Karpas-422 (cell line): ENCODE results near the gene ACOX3. TPM values are rescaled to one million over a fixed set of nuclear protein-coding genes. Genes with fewer than 3 reads are reported as not detected.
A peak's percentile ranks its signal among the peaks of the same experiment; 100 is the strongest.

ENCODE experiments used
- DNase-seq: peaks from one replicate; pipeline ENCODE4 v3.0.0-alpha.2; 2015
- H2AFZ ChIP-seq: fragments of 200-600 bp; sonication (generic); 2 replicates; pipeline ENCODE4 v1.6.1; 2014; ENCODE audit warnings: antibody characterized with exemption, low read length, mixed read lengths
- H3K27ac ChIP-seq: fragments of 200-600 bp; sonication (generic); 2 replicates; pipeline ENCODE4 v1.5.1; 2014; ENCODE audit warnings: mild to moderate bottlenecking, low read length, moderate library complexity
- H3K27me3 ChIP-seq: fragments of 200-600 bp; sonication (generic); 2 replicates; pipeline ENCODE4 v1.6.1; 2014; ENCODE audit warnings: low read length, mixed read lengths
- H3K36me3 ChIP-seq: fragments of 200-600 bp; sonication (generic); 2 replicates; pipeline ENCODE4 v1.6.1; 2014; ENCODE audit warnings: low read length, mixed read lengths; ENCODE audit not compliant: insufficient read depth
- H3K4me1 ChIP-seq: fragments of 200-600 bp; sonication (generic); 2 replicates; pipeline ENCODE4 v1.6.1; 2014; ENCODE audit warnings: mild to moderate bottlenecking, low read length, mixed read lengths
- H3K4me2 ChIP-seq: fragments of 200-600 bp; sonication (generic); 2 replicates; pipeline ENCODE4 v1.6.1; 2014; ENCODE audit warnings: low read length, low read depth, mild to moderate bottlenecking; ENCODE audit not compliant: poor library complexity, severe bottlenecking
- H3K4me3 ChIP-seq: fragments of 200-600 bp; sonication (generic); 2 replicates; pipeline ENCODE4 v1.5.1; 2014; ENCODE audit warnings: mild to moderate bottlenecking, antibody characterized with exemption, low read length, mixed read lengths
- H3K79me2 ChIP-seq: fragments of 200-600 bp; sonication (generic); 2 replicates; pipeline ENCODE4 v1.6.1; 2014; ENCODE audit warnings: mild to moderate bottlenecking, low read length, mixed read lengths
- H3K9ac ChIP-seq: fragments of 200-600 bp; sonication (generic); 2 replicates; pipeline ENCODE4 v1.6.0; 2014; ENCODE audit warnings: low read length
- H3K9me2 ChIP-seq: fragments of 200-600 bp; sonication (generic), shearing (Covaris generic); replicated peaks from 2 replicates; pipeline ENCODE4 v1.6.0; 2014; ENCODE audit warnings: mild to moderate bottlenecking, low read length, moderate library complexity; ENCODE audit not compliant: insufficient read depth
- H3K9me3 ChIP-seq: fragments of 300-700, 200-600 bp; sonication (generic); 2 replicates; pipeline ENCODE4 v1.6.1; 2014; ENCODE audit warnings: low read length, mixed read lengths
- H4K20me1 ChIP-seq: fragments of 200-600 bp; sonication (generic); 2 replicates; pipeline ENCODE4 v1.6.1; 2014; ENCODE audit warnings: mild to moderate bottlenecking, antibody characterized with exemption, low read length, low read depth; ENCODE audit not compliant: insufficient read depth
- total RNA-seq: library from RNA; depleted of rRNA; stranded (reverse); fragments of >200 nt; shearing (Covaris generic); gene quantifications from 2 replicates; pipeline ENCODE4 v1.2.3, GENCODE V29; 2014; ENCODE audit warnings: low replicate concordance

Gene ACOX3
- total RNA-seq, 1 experiment from 2014 or later, result 17.6 TPM

DNA sequence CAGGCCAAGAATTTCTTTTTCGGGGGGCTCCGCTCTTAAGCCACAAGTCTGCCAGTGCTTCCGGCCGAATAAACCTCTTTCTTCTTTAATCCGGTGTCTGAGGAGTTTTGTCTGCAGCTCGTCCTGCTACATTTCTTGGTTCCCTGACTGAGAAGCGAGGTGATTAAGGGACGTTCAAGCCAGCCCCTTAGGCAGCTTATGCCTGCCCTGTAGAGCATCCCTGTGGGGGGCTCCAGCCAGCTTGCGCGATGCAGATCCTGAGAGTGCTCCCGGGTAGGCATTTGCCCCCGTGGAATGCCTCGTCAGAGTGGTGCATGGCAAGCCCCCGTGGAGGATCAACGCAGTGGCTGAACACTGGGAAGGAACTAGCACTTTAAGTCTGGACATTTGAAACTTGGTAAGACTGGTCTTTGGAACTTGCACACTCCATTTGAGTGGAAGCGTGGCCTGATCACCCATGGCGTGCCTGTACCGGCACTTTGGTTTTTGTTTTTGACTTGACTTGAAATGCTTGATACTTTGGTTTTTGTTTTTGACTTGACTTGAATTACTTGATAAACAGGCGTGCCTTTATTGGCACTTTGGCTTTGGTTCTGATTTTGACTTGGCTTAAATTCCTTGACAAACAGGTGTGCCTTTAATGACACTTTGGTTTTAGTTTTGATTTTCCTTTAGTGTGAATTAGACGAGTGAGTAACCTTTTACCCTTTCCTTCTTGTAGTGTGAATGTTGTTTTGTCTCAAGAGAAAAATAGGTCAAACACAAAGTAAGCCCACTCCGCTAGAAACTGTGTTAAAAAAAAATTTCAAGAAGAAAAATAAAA, 6.1 kb downstream of the ACOX3 start:
- Histone ChIP-seq H3K9me3 (no peaks in the 10 kb centered on the region), H4K20me1 (peaks cover 5% of the 10 kb centered on the region; the same call in 1 of the 2 replicates), H3K9ac (no peak overlapping the region), H3K79me2 (peaks cover 51% of the 10 kb centered on the region), H3K27ac (no peak overlapping the region), H2AFZ (no peak overlapping the region), H3K4me3 (no peak overlapping the region), H3K36me3 (no peaks in the 10 kb centered on the region), H3K27me3 (no peaks in the 10 kb centered on the region), H3K4me2 (peak overlapping the region; percentile 83), H3K4me1 (peaks cover 25% of the 10 kb centered on the region), H3K9me2 (no peaks in the 10 kb centered on the region)
- no peak for DNase-seq

DNA sequence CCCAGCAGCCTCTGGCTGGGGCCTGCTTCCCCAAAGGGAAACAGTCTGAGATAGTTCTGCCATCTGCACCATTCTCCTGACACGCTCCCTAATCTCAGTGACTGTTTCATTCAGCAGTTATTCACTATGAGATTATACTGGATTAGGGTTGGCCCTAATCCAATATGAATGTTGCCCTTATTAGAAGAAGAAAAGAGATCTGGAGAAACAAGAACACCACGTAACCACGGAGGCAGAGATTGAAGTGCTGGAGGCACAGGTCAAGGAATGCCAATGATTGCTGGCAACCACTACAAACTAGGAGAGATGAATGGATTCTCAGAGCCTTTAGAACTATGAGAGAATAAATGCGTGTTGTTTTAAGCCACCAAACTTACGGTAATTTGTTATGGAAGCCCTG, 7.4 kb downstream of the ACOX3 start:
- no peak for DNase-seq
- Histone ChIP-seq H3K79me2 (peaks cover 38% of the 10 kb centered on the region), H2AFZ (no peak overlapping the region), H3K9me3 (no peaks in the 10 kb centered on the region), H3K27me3 (no peaks in the 10 kb centered on the region), H3K9me2 (no peaks in the 10 kb centered on the region), H4K20me1 (peaks cover 10% of the 10 kb centered on the region; the same call in 1 of the 2 replicates), H3K36me3 (no peaks in the 10 kb centered on the region), H3K4me2 (no peak overlapping the region), H3K4me3 (no peak overlapping the region), H3K27ac (no peak overlapping the region), H3K9ac (no peak overlapping the region), H3K4me1 (peaks cover 27% of the 10 kb centered on the region)

DNA sequence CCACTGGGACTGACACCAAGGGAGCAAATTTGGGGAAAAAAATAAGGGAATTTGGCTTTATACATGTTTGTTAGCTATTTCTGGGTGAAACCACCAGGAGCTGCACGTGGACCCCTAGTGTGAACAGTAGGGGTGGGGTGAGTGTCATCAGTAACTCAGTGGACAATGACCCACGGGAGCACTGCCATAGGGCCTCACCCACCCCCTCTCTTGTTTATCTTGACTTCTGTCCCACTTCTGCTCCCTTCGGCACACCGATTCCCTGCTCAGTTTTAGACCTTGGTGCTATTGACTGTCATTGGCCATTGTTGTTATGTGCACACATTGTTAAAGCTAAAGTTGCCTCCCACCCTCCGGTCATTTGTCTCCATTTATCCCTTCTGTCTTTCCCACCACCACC, 9.0 kb downstream of the ACOX3 start:
- no peaks in the 10 kb centered on the region for H3K36me3 ChIP-seq
- H3K4me2 ChIP-seq, result no peak overlapping the region
- no peak overlapping the region for H3K9ac ChIP-seq
- no peaks in the 10 kb centered on the region for H3K9me2 ChIP-seq
- no peak for DNase-seq
- no peak overlapping the region for H2AFZ ChIP-seq
- peaks cover 26% of the 10 kb centered on the region for H3K79me2 ChIP-seq
- H3K27ac ChIP-seq, result no peak overlapping the region
- peaks cover 14% of the 10 kb centered on the region; the same call in 1 of the 2 replicates for H4K20me1 ChIP-seq
- no peak overlapping the region for H3K4me3 ChIP-seq
- peaks cover 33% of the 10 kb centered on the region for H3K4me1 ChIP-seq
- no peaks in the 10 kb centered on the region for H3K27me3 ChIP-seq
- H3K9me3 ChIP-seq, result no peaks in the 10 kb centered on the region

DNA sequence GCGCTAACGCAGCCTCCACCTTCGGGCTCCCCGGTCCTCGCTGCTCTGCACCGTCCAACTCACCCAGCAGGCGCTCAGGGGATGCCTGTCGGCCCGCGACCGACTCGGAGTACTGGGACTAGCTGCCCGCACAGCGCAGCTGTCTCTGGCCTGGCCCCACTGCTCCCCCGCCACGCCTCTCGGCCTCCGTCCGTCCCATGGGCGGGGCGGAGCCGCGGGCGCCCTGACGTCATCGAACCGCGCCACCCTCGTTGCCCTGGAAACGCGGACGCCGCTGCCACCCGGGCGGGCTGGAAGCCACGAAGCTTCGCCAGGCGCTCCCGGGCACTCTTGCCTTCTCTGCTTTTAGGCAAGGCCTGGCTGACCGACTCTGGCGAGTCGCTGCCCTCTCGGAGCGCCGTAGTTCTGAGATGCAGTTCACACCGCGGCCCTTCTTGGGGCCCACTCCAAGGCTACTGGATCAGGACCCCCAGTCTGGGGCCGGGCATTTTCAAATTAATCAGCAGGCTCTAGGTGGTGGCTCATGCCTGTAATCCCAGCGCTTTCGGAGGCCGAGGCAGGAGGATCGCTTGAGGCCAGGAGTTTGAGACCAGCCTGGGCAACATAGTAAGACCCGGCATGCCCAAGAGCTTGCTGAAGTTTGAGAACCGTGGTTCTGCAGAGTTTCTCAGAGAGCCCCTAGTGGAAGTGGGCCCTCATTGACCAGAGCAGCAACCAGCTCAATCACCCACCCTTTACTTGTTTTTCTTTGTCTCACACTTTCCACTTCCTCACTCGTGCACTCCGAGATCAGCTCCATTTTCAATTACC, 12.0 kb downstream of the ACOX3 start:
- Histone ChIP-seq H3K4me3 (peak overlapping the region; percentile 78), H2AFZ (0 out of 2 replicates have a peak overlapping the region, but pooled peaks have one; percentile 62), H4K20me1 (peaks cover 14% of the 10 kb centered on the region; the same call in 1 of the 2 replicates), H3K9me2 (no peaks in the 10 kb centered on the region), H3K79me2 (peaks cover 4% of the 10 kb centered on the region; the same call in 1 of the 2 replicates), H3K27me3 (no peaks in the 10 kb centered on the region), H3K4me2 (peak overlapping the region; percentile 99), H3K36me3 (no peaks in the 10 kb centered on the region), H3K9me3 (no peaks in the 10 kb centered on the region), H3K4me1 (peaks cover 15% of the 10 kb centered on the region), H3K27ac (no peak overlapping the region), H3K9ac (peak overlapping the region; percentile 83)
- DNase-seq, result peak; percentile 96

DNA sequence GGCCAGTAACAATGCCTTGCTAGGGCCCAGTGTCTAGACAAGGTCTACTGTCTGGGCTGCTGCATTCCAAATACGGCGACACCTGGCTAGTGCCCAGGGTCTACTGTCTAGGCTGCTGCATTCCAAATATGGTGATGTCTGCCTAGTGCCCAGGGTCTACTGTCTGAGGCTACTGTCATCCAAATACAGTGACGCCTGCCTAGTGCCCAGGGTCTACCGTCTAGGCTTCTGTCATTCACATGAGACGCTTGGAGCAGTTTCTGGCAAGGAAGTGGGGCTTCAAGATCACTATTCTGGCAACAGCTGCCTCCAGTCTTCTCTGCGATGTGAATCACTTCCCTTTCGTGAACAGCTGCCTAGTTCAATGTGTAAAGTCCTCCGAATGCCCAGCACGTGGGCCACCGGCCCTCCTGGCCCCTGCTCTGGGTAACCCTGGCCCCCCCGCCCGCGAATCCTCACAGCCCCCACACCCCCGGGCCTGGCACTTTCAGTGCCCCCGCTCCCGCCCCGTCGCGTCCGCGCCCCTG, 12.7 kb downstream of the ACOX3 start:
- Histone ChIP-seq H3K27me3 (no peaks in the 10 kb centered on the region), H3K4me2 (peak overlapping the region; percentile 99), H3K79me2 (no peaks in the 10 kb centered on the region), H3K9me2 (no peaks in the 10 kb centered on the region), H3K27ac (no peak overlapping the region), H3K4me3 (peak overlapping the region; percentile 78), H3K36me3 (no peaks in the 10 kb centered on the region), H3K9me3 (no peaks in the 10 kb centered on the region), H3K9ac (peak overlapping the region; percentile 83), H4K20me1 (peaks cover 9% of the 10 kb centered on the region; the same call in 1 of the 2 replicates), H2AFZ (0 out of 2 replicates have a peak overlapping the region, but pooled peaks have one; percentile 62), H3K4me1 (peaks cover 15% of the 10 kb centered on the region)
- peak; percentile 72 for DNase-seq

DNA sequence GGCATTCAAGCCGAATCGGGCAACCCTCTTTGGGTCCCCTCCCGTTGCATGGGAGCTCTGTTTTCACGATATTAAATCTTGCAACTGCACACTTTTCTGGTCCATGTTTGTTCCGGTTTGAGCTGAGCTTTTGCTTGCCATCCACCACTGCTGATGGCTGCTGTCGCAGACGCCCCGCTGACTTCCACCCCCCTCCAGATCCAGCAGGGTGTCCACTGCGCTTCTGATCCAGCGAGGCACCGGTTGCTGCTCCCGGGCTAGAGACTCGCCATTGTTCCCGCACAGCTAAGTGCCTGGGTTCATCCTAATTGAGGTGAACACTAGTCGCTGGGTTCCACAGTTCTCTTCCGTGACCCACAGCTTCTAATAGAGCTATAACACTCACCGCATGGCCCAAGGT, 13.3 kb downstream of the ACOX3 start:
- peak overlapping the region; percentile 99 for H3K4me2 ChIP-seq
- H3K36me3 ChIP-seq, result no peaks in the 10 kb centered on the region
- H3K27ac ChIP-seq, result no peak overlapping the region
- no peak overlapping the region for H2AFZ ChIP-seq
- DNase-seq, result no peak
- H3K27me3 ChIP-seq, result no peaks in the 10 kb centered on the region
- peaks cover 15% of the 10 kb centered on the region for H3K4me1 ChIP-seq
- peak overlapping the region; percentile 78; the same call in 1 of the 2 replicates for H3K4me3 ChIP-seq
- peak overlapping the region; percentile 83; the same call in 1 of the 2 replicates for H3K9ac ChIP-seq
- H3K9me2 ChIP-seq, result no peaks in the 10 kb centered on the region
- peaks cover 9% of the 10 kb centered on the region; the same call in 1 of the 2 replicates for H4K20me1 ChIP-seq
- H3K9me3 ChIP-seq, result no peaks in the 10 kb centered on the region
- no peaks in the 10 kb centered on the region for H3K79me2 ChIP-seq

DNA sequence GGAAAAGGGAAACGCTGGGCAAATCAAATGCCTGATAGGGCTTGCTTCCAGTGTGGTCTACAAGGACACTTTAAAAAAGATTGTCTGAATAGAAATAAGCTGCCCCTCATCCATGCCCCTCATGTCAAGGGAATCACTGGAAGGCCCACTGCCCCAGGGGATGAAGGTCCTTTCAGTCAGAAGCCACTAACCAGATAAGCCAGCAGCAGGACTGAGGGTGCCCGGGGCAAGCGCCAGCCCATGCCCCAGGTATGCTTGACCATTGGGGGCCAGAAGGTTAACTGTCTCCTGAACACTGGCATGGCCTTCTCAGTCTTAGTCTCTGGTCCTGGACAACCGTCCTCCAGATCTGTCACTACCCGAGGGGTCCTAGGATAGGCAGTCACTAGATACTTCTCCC, 17.7 kb downstream of the ACOX3 start:
- no peak for DNase-seq
- Histone ChIP-seq H3K27ac (no peak overlapping the region), H3K9me2 (no peaks in the 10 kb centered on the region), H3K9me3 (no peaks in the 10 kb centered on the region), H3K4me2 (no peak overlapping the region), H3K27me3 (no peaks in the 10 kb centered on the region), H4K20me1 (0 out of 2 replicates have a peak, but pooled peaks cover 4% of the 10 kb centered on the region), H2AFZ (no peak overlapping the region), H3K36me3 (no peaks in the 10 kb centered on the region), H3K4me1 (peaks cover 4% of the 10 kb centered on the region), H3K9ac (no peak overlapping the region), H3K79me2 (no peaks in the 10 kb centered on the region), H3K4me3 (no peak overlapping the region)

DNA sequence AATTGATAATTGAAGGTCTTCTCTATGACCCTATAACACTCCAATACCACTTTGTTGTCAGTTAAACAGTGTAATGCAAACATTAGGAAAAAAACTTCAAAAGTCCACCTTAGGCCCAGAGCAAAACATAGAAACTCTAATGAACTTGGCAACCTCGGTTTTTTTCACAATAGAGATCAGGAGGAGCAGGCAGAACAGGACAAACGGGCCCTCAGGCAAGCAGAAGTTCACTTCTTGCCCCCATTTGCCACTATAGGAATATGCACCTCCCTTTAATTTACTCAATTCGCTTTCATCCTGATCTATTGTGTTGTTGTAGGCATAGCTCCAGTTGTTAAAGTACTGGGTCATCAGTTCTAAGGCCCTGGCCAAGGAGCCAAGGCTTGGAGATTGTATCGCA, 18.2 kb downstream of the ACOX3 start:
- Histone ChIP-seq H3K27ac (no peak overlapping the region), H4K20me1 (no peaks in the 10 kb centered on the region), H3K4me1 (no peaks in the 10 kb centered on the region), H2AFZ (no peak overlapping the region), H3K27me3 (no peaks in the 10 kb centered on the region), H3K9ac (no peak overlapping the region), H3K4me3 (no peak overlapping the region), H3K9me2 (no peaks in the 10 kb centered on the region), H3K36me3 (no peaks in the 10 kb centered on the region), H3K4me2 (no peak overlapping the region), H3K79me2 (no peaks in the 10 kb centered on the region), H3K9me3 (no peaks in the 10 kb centered on the region)
- no peak for DNase-seq
